GM12891 (cell line): ENCODE data around the gene GABBR2.

Source experiments
- PAX5 ChIP-seq: IDR thresholded peaks from 2 replicates; pipeline ENCODE4 v1.6.1; 2011; ENCODE audit warnings: low read length, moderate library complexity, mild to moderate bottlenecking; ENCODE audit not compliant: insufficient read depth, severe bottlenecking
- POLR2A ChIP-seq: IDR thresholded peaks from 2 replicates; pipeline ENCODE4 v1.6.1; 2011; ENCODE audit warnings: low read depth, low read length, control low read depth
- POLR2AphosphoS5 ChIP-seq: IDR thresholded peaks from 2 replicates; pipeline ENCODE4 v1.6.1; 2011; ENCODE audit warnings: low read depth, low read length, control low read depth
- POU2F2 ChIP-seq: IDR thresholded peaks from 2 replicates; pipeline ENCODE4 v1.6.1; 2011; ENCODE audit warnings: low read depth, mild to moderate bottlenecking, control low read depth, low read length, moderate library complexity
- SPI1 ChIP-seq: IDR thresholded peaks from 2 replicates; pipeline ENCODE4 v1.6.1; 2011; ENCODE audit warnings: low read depth, low read length, control low read depth
- TAF1 ChIP-seq: IDR thresholded peaks from 2 replicates; pipeline ENCODE4 v1.6.1; 2011; ENCODE audit warnings: low read depth, low read length, control low read depth

DNA sequence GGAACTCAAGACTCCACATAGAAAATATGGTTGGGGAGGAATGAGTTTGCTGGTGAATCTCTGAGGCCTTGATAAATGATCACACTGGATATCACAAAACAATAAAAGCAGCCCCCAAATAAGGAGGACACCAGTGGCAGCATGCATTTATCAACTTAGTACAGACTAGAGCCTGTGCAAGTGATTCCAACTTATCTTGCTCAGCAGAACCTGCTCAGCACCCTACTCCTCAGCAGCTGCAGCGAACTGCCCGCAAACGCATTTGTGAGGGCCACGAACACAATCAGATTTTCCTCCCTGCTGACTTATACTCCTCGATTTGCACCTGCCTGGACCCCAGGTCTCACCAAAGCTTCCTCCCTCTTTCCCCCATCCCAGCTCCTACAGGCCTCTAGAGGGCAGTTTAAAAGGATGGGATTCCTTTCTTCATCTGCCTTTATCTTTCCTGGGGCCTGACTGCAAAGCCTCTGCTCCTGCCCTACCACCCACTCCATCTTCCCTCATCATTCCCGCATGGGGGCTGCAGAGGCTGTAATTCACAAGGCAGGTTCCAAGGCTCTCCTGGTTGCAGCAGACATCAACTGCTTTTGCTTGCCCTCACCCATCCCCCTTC lies 46.4 kb upstream of the GABBR2 start:
- TF ChIP-seq POLR2A = no peak
- TF ChIP-seq TAF1 = no peak
- no peak for TF ChIP-seq POLR2AphosphoS5
- TF ChIP-seq PAX5 = no peak
- TF ChIP-seq SPI1 = no peak
- no peak for TF ChIP-seq POU2F2
